DOHH2 (cell line): ENCODE data around the gene MAP3K6.

Source experiments
- H3F3A ChIP-seq: fragments of 200-600 bp; sonication (generic), shearing (Covaris generic); 2 replicates; pipeline ENCODE4 v1.6.0; 2016; ENCODE audit warnings: antibody characterized with exemption, mild to moderate bottlenecking; ENCODE audit not compliant: control insufficient read depth, insufficient read depth
- H3K27ac ChIP-seq: fragments of 200-600 bp; sonication (generic); 2 replicates; pipeline ENCODE4 v1.5.1; 2014; ENCODE audit warnings: low read depth, mild to moderate bottlenecking, low read length, moderate library complexity
- H3K27me3 ChIP-seq: fragments of 200-600 bp; sonication (generic); 2 replicates; pipeline ENCODE4 v1.6.1; 2014; ENCODE audit warnings: mild to moderate bottlenecking, low read length, mixed read lengths; ENCODE audit not compliant: control insufficient read depth
- H3K36me3 ChIP-seq: fragments of 200-600 bp; sonication (generic); 2 replicates; pipeline ENCODE4 v1.6.1; 2014; ENCODE audit warnings: mild to moderate bottlenecking, low read length, moderate library complexity, mixed read lengths; ENCODE audit not compliant: control insufficient read depth
- H3K4me1 ChIP-seq: fragments of 200-600 bp; sonication (generic); 2 replicates; pipeline ENCODE4 v1.6.1; 2014; ENCODE audit warnings: mild to moderate bottlenecking, low read length, mixed read lengths; ENCODE audit not compliant: control insufficient read depth
- H3K4me2 ChIP-seq: fragments of 200-600 bp; sonication (generic); 2 replicates; pipeline ENCODE4 v1.6.0; 2014; ENCODE audit warnings: mild to moderate bottlenecking, low read length, moderate library complexity
- H3K4me3 ChIP-seq: fragments of 200-600 bp; sonication (generic); 2 replicates; pipeline ENCODE4 v1.5.1; 2014; ENCODE audit warnings: mild to moderate bottlenecking, low read length, mixed read lengths
- H3K79me2 ChIP-seq: fragments of 200-600 bp; sonication (generic); 2 replicates; pipeline ENCODE4 v1.6.1; 2014; ENCODE audit warnings: mild to moderate bottlenecking, low read length, mixed read lengths; ENCODE audit not compliant: control insufficient read depth
- H3K9me2 ChIP-seq: fragments of 200-600 bp; sonication (generic); replicated peaks from 2 replicates; pipeline ENCODE4 v1.6.1; 2014; ENCODE audit warnings: mild to moderate bottlenecking, low read length, mixed read lengths; ENCODE audit not compliant: control insufficient read depth
- H3K9me3 ChIP-seq: fragments of 200-600 bp; sonication (generic); 2 replicates; pipeline ENCODE4 v1.6.1; 2014; ENCODE audit warnings: antibody characterized with exemption, low read length, mixed read lengths; ENCODE audit not compliant: control insufficient read depth, insufficient read depth
- H4K20me1 ChIP-seq: fragments of 200-600 bp; sonication (generic); 2 replicates; pipeline ENCODE4 v1.6.0; 2014; ENCODE audit warnings: low read depth, mild to moderate bottlenecking, antibody characterized with exemption, low read length, moderate library complexity; ENCODE audit not compliant: control insufficient read depth, insufficient read depth
- EZH2phosphoT487 ChIP-seq: fragments of 200-600 bp; sonication (generic); IDR thresholded peaks from 2 replicates; pipeline ENCODE4 v1.6.1; 2017; ENCODE audit warnings: borderline replicate concordance, mild to moderate bottlenecking, antibody characterized with exemption, low read length, moderate library complexity, mixed read lengths
- TF ChIP-seq, protein P1 (sequence below): fragments of 200-600 bp; sonication (generic); IDR thresholded peaks from one replicate; pipeline ENCODE4 v1.5.1; 2014; ENCODE audit warnings: antibody characterized with exemption, mild to moderate bottlenecking, low read depth, low read length; ENCODE audit not compliant: poor library complexity, severe bottlenecking

The MAP3K6 gene

DNA sequence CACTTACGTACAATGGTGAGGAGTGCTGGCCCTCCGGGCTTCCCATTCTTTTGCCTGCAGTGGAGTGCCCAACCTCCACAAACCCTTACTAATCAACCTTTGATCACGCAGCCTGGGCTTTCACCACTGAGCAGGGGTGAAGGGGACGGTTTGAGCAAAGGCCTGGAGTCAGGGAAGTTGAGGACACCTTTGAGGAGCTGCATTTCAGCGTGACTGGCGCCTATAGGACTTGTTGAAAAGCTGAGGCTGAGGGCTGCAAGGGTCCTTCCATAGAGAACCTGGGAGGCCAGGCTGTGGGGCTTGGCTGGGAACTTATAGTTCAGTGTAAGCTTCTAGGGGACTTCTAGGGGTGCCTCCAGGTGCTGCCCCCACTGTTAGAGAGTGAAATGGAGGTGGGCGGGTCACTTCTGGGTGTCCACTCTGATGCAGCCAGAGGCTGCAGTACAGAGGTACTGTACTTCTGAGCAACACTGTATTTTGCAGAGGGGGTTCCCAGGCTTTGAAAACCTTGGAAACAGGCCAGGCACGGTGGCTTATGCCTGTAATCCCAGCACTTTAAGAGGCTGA lies 15.1 kb downstream of the MAP3K6 start:
- Histone ChIP-seq H3K36me3 (no peaks in the 10 kb centered on the region), H3K9me2 (no peaks in the 10 kb centered on the region), H4K20me1 (no peaks in the 10 kb centered on the region), H3K79me2 (no peaks in the 10 kb centered on the region), H3K4me2 (no peak overlapping the region), H3F3A (no peaks in the 10 kb centered on the region), H3K4me3 (no peak overlapping the region), H3K27me3 (no peaks in the 10 kb centered on the region), H3K4me1 (no peaks in the 10 kb centered on the region), H3K27ac (no peak overlapping the region), H3K9me3 (no peaks in the 10 kb centered on the region)
- TF ChIP-seq EZH2phosphoT487, result no peak
- TF ChIP-seq, protein P1, sequence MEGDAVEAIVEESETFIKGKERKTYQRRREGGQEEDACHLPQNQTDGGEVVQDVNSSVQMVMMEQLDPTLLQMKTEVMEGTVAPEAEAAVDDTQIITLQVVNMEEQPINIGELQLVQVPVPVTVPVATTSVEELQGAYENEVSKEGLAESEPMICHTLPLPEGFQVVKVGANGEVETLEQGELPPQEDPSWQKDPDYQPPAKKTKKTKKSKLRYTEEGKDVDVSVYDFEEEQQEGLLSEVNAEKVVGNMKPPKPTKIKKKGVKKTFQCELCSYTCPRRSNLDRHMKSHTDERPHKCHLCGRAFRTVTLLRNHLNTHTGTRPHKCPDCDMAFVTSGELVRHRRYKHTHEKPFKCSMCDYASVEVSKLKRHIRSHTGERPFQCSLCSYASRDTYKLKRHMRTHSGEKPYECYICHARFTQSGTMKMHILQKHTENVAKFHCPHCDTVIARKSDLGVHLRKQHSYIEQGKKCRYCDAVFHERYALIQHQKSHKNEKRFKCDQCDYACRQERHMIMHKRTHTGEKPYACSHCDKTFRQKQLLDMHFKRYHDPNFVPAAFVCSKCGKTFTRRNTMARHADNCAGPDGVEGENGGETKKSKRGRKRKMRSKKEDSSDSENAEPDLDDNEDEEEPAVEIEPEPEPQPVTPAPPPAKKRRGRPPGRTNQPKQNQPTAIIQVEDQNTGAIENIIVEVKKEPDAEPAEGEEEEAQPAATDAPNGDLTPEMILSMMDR, result no peak

DNA sequence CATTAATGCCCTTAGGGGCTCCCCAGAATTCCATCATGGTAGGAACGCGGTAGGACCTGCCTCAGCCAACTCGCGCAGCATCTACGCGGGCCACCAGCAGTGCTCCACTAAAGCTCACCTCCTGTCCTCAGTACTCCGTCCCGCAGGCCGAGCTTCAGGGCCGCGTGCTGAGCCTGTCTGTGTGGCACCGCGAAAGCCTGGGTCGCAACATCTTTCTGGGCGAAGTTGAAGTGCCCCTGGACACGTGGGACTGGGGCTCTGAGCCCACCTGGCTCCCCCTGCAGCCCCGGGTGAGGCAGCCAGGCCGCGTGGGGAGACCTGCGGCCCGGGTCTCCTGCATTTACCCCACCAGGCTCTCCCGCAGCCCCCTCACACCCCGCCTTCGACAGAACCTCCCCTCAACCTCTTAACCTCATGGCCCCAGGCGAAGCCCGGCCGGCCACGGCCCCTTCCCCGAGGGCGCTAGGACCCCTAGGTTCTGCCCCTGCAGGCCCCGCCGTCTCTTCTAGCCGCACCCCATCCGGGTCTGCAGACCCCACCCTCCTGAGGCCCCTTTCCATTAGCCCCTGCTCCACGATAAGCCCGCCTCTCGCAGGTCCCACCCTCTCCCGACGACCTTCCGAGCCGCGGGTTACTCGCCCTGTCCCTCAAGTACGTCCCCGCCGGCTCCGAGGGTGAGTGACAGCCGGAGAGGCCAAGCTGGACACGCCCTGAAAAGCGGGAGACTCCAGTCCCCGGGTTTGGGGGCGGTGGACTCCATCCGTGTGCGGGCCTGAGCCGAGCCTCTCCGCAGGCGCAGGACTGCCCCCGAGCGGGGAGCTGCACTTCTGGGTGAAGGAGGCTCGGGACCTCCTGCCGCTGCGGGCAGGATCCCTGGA lies 15.9 kb downstream of the MAP3K6 start:
- no peaks in the 10 kb centered on the region for H3K27me3 ChIP-seq
- H3K4me2 ChIP-seq, result no peak overlapping the region
- H3F3A ChIP-seq, result no peaks in the 10 kb centered on the region
- no peaks in the 10 kb centered on the region for H3K36me3 ChIP-seq
- H3K9me3 ChIP-seq, result no peaks in the 10 kb centered on the region
- H3K9me2 ChIP-seq, result no peaks in the 10 kb centered on the region
- H4K20me1 ChIP-seq, result no peaks in the 10 kb centered on the region
- H3K4me1 ChIP-seq, result no peaks in the 10 kb centered on the region
- H3K79me2 ChIP-seq, result no peaks in the 10 kb centered on the region
- H3K27ac ChIP-seq, result no peak overlapping the region
- no peak for TF ChIP-seq EZH2phosphoT487
- TF ChIP-seq, protein P1, result no peak
- H3K4me3 ChIP-seq, result no peak overlapping the region

GRCh38 chr1:27349784-27350662 lies 16.7 kb downstream of the MAP3K6 start:
- no peak overlapping the region for H3K4me3 ChIP-seq
- H3K4me1 ChIP-seq, result no peaks in the 10 kb centered on the region
- no peaks in the 10 kb centered on the region for H4K20me1 ChIP-seq
- H3K27ac ChIP-seq, result no peak overlapping the region
- H3F3A ChIP-seq, result no peaks in the 10 kb centered on the region
- no peaks in the 10 kb centered on the region for H3K9me3 ChIP-seq
- TF ChIP-seq, protein P1, result no peak
- no peak for TF ChIP-seq EZH2phosphoT487
- H3K9me2 ChIP-seq, result no peaks in the 10 kb centered on the region
- no peaks in the 10 kb centered on the region for H3K36me3 ChIP-seq
- no peaks in the 10 kb centered on the region for H3K79me2 ChIP-seq
- H3K27me3 ChIP-seq, result no peaks in the 10 kb centered on the region
- H3K4me2 ChIP-seq, result no peak overlapping the region
